HepG2 (cell line): ENCODE measurements around the gene MFSD11. TPM values are rescaled to one million over a fixed set of nuclear protein-coding genes. Genes with fewer than 3 reads are reported as not detected.

ENCODE experiments used
- AGO2 ChIP-seq: fragments of 200-400 bp; formaldehyde crosslinking; optimal IDR thresholded peaks from 2 replicates; pipeline ENCODE3; 2017; ENCODE audit warnings: mild to moderate bottlenecking, low read depth, low read length, moderate library complexity
- ARID5B ChIP-seq: IDR thresholded peaks from 2 replicates; pipeline ENCODE4 v1.4.0; 2020; ENCODE audit warnings: mild to moderate bottlenecking, missing genetic modification reagents
- DMAP1 ChIP-seq: IDR thresholded peaks from 2 replicates; pipeline ENCODE4 v1.6.1; 2016
- EP300 ChIP-seq, 3 experiments: sonication (generic) in 1 of 3; formaldehyde crosslinking in 1 of 3; IDR thresholded peaks; 2 replicates each; pipeline versions ENCODE4 v1.5.1 to v1.6.1; 2011 to 2020; ENCODE audit warnings: low read depth in 2 of 3, low read length in 2 of 3, borderline replicate concordance in 1 of 3, improper control_type of control experiment in 1 of 3, mild to moderate bottlenecking in 1 of 3, missing genetic modification reagents in 1 of 3, moderate library complexity in 1 of 3
- GTF3A ChIP-seq: sonication (generic); formaldehyde crosslinking; conservative IDR thresholded peaks from 2 replicates; pipeline ENCODE4 v1.4.0; 2020; ENCODE audit warnings: mild to moderate bottlenecking, missing genetic modification reagents
- KLF15 ChIP-seq: sonication (generic); formaldehyde crosslinking; IDR thresholded peaks from 2 replicates; pipeline ENCODE4 v1.8.1; 2023; ENCODE audit warnings: borderline replicate concordance, mild to moderate bottlenecking, inconsistent platforms, missing genetic modification reagents, mixed read lengths
- MIER2 ChIP-seq: IDR thresholded peaks from 2 replicates; pipeline ENCODE4 v1.6.1; 2016; ENCODE audit warnings: missing biosample characterization, missing genetic modification reagents
- NFE2L2 ChIP-seq: fragments of 150-350 bp; IDR thresholded peaks from 2 replicates; pipeline ENCODE4 v1.6.1; 2014; ENCODE audit warnings: low read length
- RBM39 ChIP-seq: fragments of 200-400 bp; formaldehyde crosslinking; IDR thresholded peaks from one replicate; pipeline ENCODE4 v1.6.1; 2018; ENCODE audit warnings: antibody characterized with exemption, mild to moderate bottlenecking, low read depth, low read length; ENCODE audit not compliant: poor library complexity, severe bottlenecking
- SATB2 ChIP-seq: sonication (generic); formaldehyde crosslinking; IDR thresholded peaks from 2 replicates; pipeline ENCODE4 v1.5.0; 2020; ENCODE audit warnings: missing genetic modification reagents
- ZEB1 ChIP-seq: IDR thresholded peaks from 2 replicates; pipeline ENCODE4 v1.6.1; 2012; ENCODE audit warnings: mild to moderate bottlenecking, low read depth, inconsistent platforms; ENCODE audit not compliant: insufficient replicate concordance
- ZNF263 ChIP-seq: sonication (generic); formaldehyde crosslinking; IDR thresholded peaks from 2 replicates; pipeline ENCODE4 v1.4.0; 2020; ENCODE audit warnings: missing genetic modification reagents
- ZNF275 ChIP-seq: sonication (generic); formaldehyde crosslinking; IDR thresholded peaks from 2 replicates; pipeline ENCODE4 v1.8.0; 2022; ENCODE audit warnings: missing genetic modification reagents, mild to moderate bottlenecking, inconsistent platforms, borderline replicate concordance
- ZNF44 ChIP-seq: sonication (generic); formaldehyde crosslinking; IDR thresholded peaks from 2 replicates; pipeline ENCODE4 v1.5.1; 2020; ENCODE audit warnings: mild to moderate bottlenecking, missing genetic modification reagents
- ZNF451 ChIP-seq: sonication (generic); formaldehyde crosslinking; IDR thresholded peaks from 2 replicates; pipeline ENCODE4 v1.5.0; 2020; ENCODE audit warnings: mild to moderate bottlenecking, missing genetic modification reagents
- ZNF619 ChIP-seq: sonication (generic); formaldehyde crosslinking; IDR thresholded peaks from 2 replicates; pipeline ENCODE4 v1.4.0; 2020; ENCODE audit warnings: mild to moderate bottlenecking, missing genetic modification reagents
- ZNF850 ChIP-seq: sonication (generic); formaldehyde crosslinking; conservative IDR thresholded peaks from 2 replicates; pipeline ENCODE4 v1.9.0; 2021; ENCODE audit warnings: mild to moderate bottlenecking, missing genetic modification reagents
- ZSCAN29 ChIP-seq: sonication (generic); formaldehyde crosslinking; conservative IDR thresholded peaks from 2 replicates; pipeline ENCODE4 v1.4.0; 2020; ENCODE audit warnings: mild to moderate bottlenecking, missing genetic modification reagents
- polyA plus RNA-seq, 8 experiments: library from polyadenylated mRNA; depleted of rRNA in 3 of 8; stranded (reverse) in 7 of 8; unstranded in 1 of 8; fragments of >200 nt; fragmentation: Illumina TruSeq in 4 of 8; extraction: Trizol in 4 of 8; gene quantifications; 2 replicates each; pipeline versions ENCODE4 v1.2.1 to v1.2.3, GENCODE V29; 2011 to 2016; ENCODE audit warnings: low read depth in 4 of 8, missing spikeins in 1 of 8, mixed read lengths in 1 of 8; ENCODE audit not compliant: insufficient read depth in 1 of 8
- total RNA-seq, 5 experiments: library from RNA; depleted of rRNA; stranded (reverse); fragments of >200 nt; fragmentation: Illumina TruSeq; extraction: Trizol; gene quantifications; 2 replicates each; pipeline ENCODE4 v1.2.3, GENCODE V29; 2016; ENCODE audit warnings: low read depth in 1 of 5
- TF ChIP-seq, protein P1 (sequence below): IDR thresholded peaks from 2 replicates; pipeline ENCODE4 v1.6.1; 2016; ENCODE audit warnings: missing compliant biosample characterization, missing genetic modification reagents, borderline replicate concordance
- TF ChIP-seq, protein P2 (sequence below): IDR thresholded peaks from 2 replicates; pipeline ENCODE4 v1.6.1; 2016; ENCODE audit warnings: low read depth, control low read depth
- TF ChIP-seq, protein P3 (sequence below): sonication (generic); formaldehyde crosslinking; IDR thresholded peaks from 2 replicates; pipeline ENCODE4 v1.8.1; 2023; ENCODE audit warnings: mild to moderate bottlenecking, missing genetic modification reagents

The MFSD11 gene
- total and polyA plus RNA-seq, 2 of the 13 experiments (the other 11 are each of a cell fraction or from before 2014, with no cell fraction given): 26.1 to 36.3 TPM

DNA sequence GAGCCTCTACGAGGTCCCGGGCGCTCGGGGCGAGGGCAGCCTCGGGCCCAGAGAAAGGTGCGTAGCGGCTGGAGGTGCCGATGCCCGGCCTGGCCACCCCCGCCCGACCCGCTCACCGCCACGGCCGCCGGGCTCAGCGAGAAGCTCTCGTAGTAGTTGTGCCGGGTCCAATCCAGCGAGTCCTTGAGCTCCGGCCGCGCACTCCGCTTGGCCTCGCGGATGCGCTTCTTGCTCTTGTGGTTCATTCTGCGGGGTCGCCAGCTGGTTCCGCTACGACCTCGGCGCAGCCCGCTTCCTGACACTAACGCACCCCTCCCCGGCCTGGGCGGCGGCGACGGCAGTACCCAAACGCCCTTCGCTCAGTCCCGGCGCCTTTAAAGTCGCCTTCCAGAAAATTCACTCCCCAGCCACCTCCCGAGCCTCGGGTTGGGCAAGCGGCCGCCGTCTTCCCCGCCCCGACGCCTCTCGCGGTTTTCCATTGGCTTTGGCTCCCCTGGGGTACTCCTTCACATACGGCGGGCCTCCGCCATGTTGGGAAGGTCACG, 11.6 kb upstream of the MFSD11 start, which contains the start of gene JMJD6 (continued):
- TF ChIP-seq ZNF275 (CRISPR knock-in tag) (no peak), NFE2L2 (no peak), RBM39 (peak; percentile 12), ZSCAN29 (CRISPR knock-in tag) (no peak), MIER2 (CRISPR knock-in tag) (no peak), KLF15 (CRISPR knock-in tag) (no peak; the same call in 1 of the 2 replicates), ARID5B (CRISPR knock-in tag) (peak; percentile 47; the same call in 1 of the 2 replicates), EP300 (IDR thresholded peaks at IDR 0.05; ENCODE audit: low read depth in 2 of 2, low read length in 2 of 2) (peak in 1 of 2 experiments; percentile 20; a peak in 1 of 4 replicates), EP300 (CRISPR knock-in tag; IDR thresholded peaks at IDR 0.05; ENCODE audit: borderline replicate concordance) (0 out of 2 replicates have a peak, but pooled peaks have one; percentile 32), ZNF263 (CRISPR knock-in tag) (no peak), ZNF850 (no peak; the same call in 1 of the 2 replicates), SATB2 (0 out of 2 replicates have a peak, but pooled peaks have one; percentile 19), GTF3A (CRISPR knock-in tag) (no peak), ZNF44 (CRISPR knock-in tag) (no peak), AGO2 (no peak), ZNF451 (peak; percentile 59), DMAP1 (CRISPR knock-in tag) (peak; percentile 82), ZEB1 (no peak), ZNF619 (CRISPR knock-in tag) (0 out of 2 replicates have a peak, but pooled peaks have one; percentile 12)
- TF ChIP-seq, protein P1, sequence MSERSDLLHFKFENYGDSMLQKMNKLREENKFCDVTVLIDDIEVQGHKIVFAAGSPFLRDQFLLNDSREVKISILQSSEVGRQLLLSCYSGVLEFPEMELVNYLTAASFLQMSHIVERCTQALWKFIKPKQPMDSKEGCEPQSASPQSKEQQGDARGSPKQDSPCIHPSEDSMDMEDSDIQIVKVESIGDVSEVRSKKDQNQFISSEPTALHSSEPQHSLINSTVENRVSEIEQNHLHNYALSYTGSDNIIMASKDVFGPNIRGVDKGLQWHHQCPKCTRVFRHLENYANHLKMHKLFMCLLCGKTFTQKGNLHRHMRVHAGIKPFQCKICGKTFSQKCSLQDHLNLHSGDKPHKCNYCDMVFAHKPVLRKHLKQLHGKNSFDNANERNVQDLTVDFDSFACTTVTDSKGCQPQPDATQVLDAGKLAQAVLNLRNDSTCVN (CRISPR knock-in tag): 0 out of 2 replicates have a peak, but pooled peaks have one; percentile 47
- TF ChIP-seq, protein P2, sequence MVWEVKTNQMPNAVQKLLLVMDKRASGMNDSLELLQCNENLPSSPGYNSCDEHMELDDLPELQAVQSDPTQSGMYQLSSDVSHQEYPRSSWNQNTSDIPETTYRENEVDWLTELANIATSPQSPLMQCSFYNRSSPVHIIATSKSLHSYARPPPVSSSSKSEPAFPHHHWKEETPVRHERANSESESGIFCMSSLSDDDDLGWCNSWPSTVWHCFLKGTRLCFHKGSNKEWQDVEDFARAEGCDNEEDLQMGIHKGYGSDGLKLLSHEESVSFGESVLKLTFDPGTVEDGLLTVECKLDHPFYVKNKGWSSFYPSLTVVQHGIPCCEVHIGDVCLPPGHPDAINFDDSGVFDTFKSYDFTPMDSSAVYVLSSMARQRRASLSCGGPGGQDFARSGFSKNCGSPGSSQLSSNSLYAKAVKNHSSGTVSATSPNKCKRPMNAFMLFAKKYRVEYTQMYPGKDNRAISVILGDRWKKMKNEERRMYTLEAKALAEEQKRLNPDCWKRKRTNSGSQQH (CRISPR knock-in tag): no peak
- TF ChIP-seq, protein P3, sequence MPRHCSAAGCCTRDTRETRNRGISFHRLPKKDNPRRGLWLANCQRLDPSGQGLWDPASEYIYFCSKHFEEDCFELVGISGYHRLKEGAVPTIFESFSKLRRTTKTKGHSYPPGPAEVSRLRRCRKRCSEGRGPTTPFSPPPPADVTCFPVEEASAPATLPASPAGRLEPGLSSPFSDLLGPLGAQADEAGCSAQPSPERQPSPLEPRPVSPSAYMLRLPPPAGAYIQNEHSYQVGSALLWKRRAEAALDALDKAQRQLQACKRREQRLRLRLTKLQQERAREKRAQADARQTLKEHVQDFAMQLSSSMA (CRISPR knock-in tag): peak; percentile 100
